Mesendoderm (in vitro differentiated cells): ENCODE measurements around the gene BLOC1S5.

Source experiments
- DNase-seq: peaks from one replicate; pipeline ENCODE4 v3.0.0; 2013
- H2AK5ac ChIP-seq: 2 replicates; pipeline ENCODE4 v1.6.1; 2013; ENCODE audit warnings: low read length, inconsistent platforms
- H2BK120ac ChIP-seq: 2 replicates; pipeline ENCODE4 v1.6.1; 2013; ENCODE audit warnings: low read depth, mild to moderate bottlenecking, low read length, moderate library complexity, mixed read lengths
- H2BK15ac ChIP-seq: replicated peaks from 2 replicates; pipeline ENCODE4 v1.6.1; 2013; ENCODE audit warnings: low read depth, mild to moderate bottlenecking, moderate library complexity
- H2BK5ac ChIP-seq: 2 replicates; pipeline ENCODE4 v1.6.1; 2013; ENCODE audit warnings: low read length, inconsistent platforms
- H3K18ac ChIP-seq: 2 replicates; pipeline ENCODE4 v1.6.1; 2013; ENCODE audit warnings: mild to moderate bottlenecking, low read length, mixed read lengths
- H3K23ac ChIP-seq: one replicate; pipeline ENCODE4 v1.6.1; 2013; ENCODE audit warnings: low read length
- H3K27ac ChIP-seq: 2 replicates; pipeline ENCODE4 v1.5.1; 2013; ENCODE audit warnings: low read depth, mild to moderate bottlenecking, inconsistent platforms, low read length, moderate library complexity
- H3K27me3 ChIP-seq: 2 replicates; pipeline ENCODE4 v1.6.1; 2013; ENCODE audit warnings: low read length, control low read depth, mild to moderate bottlenecking, inconsistent platforms; ENCODE audit not compliant: insufficient read depth, poor library complexity
- H3K36me3 ChIP-seq: 2 replicates; pipeline ENCODE4 v1.6.1; 2013; ENCODE audit warnings: low read length, inconsistent platforms; ENCODE audit not compliant: control insufficient read depth, insufficient read depth
- H3K4ac ChIP-seq: one replicate; pipeline ENCODE4 v1.6.1; 2013; ENCODE audit warnings: low read depth, mild to moderate bottlenecking, low read length, moderate library complexity
- H3K4me1 ChIP-seq: 2 replicates; pipeline ENCODE4 v1.6.1; 2013; ENCODE audit warnings: low read depth, low read length, inconsistent platforms; ENCODE audit not compliant: control insufficient read depth
- H3K4me2 ChIP-seq: 2 replicates; pipeline ENCODE4 v1.6.1; 2013; ENCODE audit warnings: low read length
- H3K4me3 ChIP-seq: 2 replicates; pipeline ENCODE4 v1.5.1; 2013; ENCODE audit warnings: mild to moderate bottlenecking, low read length
- H3K56ac ChIP-seq: one replicate; pipeline ENCODE4 v1.6.1; 2013; ENCODE audit warnings: low read length
- H3K79me1 ChIP-seq: 2 replicates; pipeline ENCODE4 v1.6.1; 2013; ENCODE audit warnings: low read length, inconsistent platforms
- H3K79me2 ChIP-seq: 2 replicates; pipeline ENCODE4 v1.6.1; 2013; ENCODE audit warnings: mild to moderate bottlenecking, low read length; ENCODE audit not compliant: control insufficient read depth, insufficient read depth
- H3K9ac ChIP-seq: 2 replicates; pipeline ENCODE4 v1.6.1; 2013; ENCODE audit warnings: low read length, inconsistent platforms
- H4K5ac ChIP-seq: one replicate; pipeline ENCODE4 v1.6.1; 2013; ENCODE audit warnings: low read length
- H4K8ac ChIP-seq: one replicate; pipeline ENCODE4 v1.6.1; 2013; ENCODE audit warnings: low read depth, mild to moderate bottlenecking, control low read depth, low read length, moderate library complexity
- WGBS: extraction: QIAGEN DNeasy Blood & Tissue Kit; methylation state at CpG from one replicate; pipeline ENCODE4 v1.1.7; 2013; ENCODE audit warnings: low lambda C conversion rate, missing lambda C conversion rate; ENCODE audit not compliant: insufficient coverage; ENCODE audit errors: extremely low coverage; 5-methylcytosine and 5-hydroxymethylcytosine counted together

Gene BLOC1S5

DNA sequence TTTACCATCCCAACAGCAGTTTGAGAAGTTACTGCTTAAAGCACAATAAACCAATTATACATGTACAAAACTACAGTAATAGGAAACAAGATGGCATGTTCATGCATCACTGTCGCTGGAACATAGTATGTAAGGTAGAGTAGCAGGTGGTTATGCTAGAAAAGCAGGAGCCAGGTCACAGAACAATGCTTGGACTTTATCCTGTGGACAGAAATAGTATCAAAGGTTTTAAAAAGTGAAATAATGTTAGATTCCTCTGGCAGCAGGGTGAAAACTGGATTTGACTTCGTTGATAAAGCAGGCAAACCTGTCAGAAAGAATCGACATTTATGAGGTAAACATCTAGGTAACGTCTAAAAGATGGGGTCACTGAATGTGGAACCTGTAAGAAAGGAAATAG is 2.5 kb downstream of the BLOC1S5 start:
- no CpG with 5 or more reads among the region's 4 CpGs for WGBS
- H3K4me2 ChIP-seq: no peak overlapping the region
- H3K4ac ChIP-seq: no peak overlapping the region

DNA sequence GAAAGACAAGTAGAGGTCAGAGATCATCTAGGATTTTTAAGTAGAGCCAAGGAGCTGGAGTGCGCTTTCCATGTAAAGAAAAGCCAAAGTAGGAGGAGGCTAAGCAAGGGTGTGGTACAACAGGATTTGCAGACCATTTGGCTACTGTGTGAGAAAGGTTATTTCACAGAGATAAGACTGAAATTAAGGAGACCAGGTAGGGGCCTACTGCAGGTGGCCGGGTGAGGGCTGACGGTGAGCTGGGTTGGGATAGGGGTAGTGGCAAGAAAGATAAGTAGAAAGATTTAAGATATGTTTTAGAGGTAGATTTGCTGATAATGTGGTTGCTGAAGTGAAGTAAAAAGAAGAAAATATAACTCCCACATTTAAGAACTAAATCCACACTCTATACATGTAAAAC is 3.8 kb downstream of the BLOC1S5 start:
- no peak overlapping the region for H2BK15ac ChIP-seq
- H2AK5ac ChIP-seq: no peak overlapping the region

More for the DNA sequence above, 2.5 kb downstream of the BLOC1S5 start:
- H3K23ac ChIP-seq: no peak overlapping the region
- H3K27ac ChIP-seq: no peak overlapping the region
- no peak overlapping the region for H2BK5ac ChIP-seq
- no peak overlapping the region for H4K8ac ChIP-seq
- H3K4me3 ChIP-seq: no peak overlapping the region
- no peak overlapping the region for H3K56ac ChIP-seq
- no peak overlapping the region for H2AK5ac ChIP-seq
- no peak overlapping the region for H4K5ac ChIP-seq
- no peaks in the 10 kb centered on the region for H3K27me3 ChIP-seq
- H3K9ac ChIP-seq: no peak overlapping the region
- H2BK15ac ChIP-seq: no peak overlapping the region
- no peak overlapping the region for H2BK120ac ChIP-seq
- H3K79me1 ChIP-seq: no peaks in the 10 kb centered on the region
- H3K36me3 ChIP-seq: no peaks in the 10 kb centered on the region
- no peak for DNase-seq
- no peak overlapping the region for H3K18ac ChIP-seq
- H3K79me2 ChIP-seq: no peaks in the 10 kb centered on the region
- H3K4me1 ChIP-seq: no peaks in the 10 kb centered on the region

DNA sequence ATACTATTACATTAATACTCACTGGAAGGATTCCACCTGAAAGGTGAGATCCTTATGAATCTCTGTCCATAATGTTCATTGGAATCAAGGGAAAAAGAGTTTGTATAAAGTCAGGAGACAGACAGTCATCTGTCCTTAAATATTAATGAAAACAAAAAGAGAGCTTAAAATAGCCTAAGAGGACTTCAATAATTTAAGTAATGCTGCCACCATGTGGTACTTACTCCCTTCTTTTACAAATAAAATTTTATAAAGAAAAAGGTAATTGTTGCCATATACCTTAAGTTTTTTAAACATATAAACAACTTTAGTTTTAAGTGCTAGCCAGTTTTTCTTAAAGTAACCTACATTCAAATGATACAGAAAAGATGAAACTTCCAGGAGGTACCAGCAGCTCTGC is 5.1 kb downstream of the BLOC1S5 start:
- no peak for DNase-seq
- no peak overlapping the region for H2BK5ac ChIP-seq
- H2AK5ac ChIP-seq: no peak overlapping the region
- no peaks in the 10 kb centered on the region for H3K36me3 ChIP-seq
- H3K79me1 ChIP-seq: no peaks in the 10 kb centered on the region
- no peak overlapping the region for H3K27ac ChIP-seq
- H2BK120ac ChIP-seq: no peak overlapping the region
- no peak overlapping the region for H4K5ac ChIP-seq
- no peak overlapping the region for H3K4me2 ChIP-seq
- no peak overlapping the region for H3K56ac ChIP-seq
- no peak overlapping the region for H3K18ac ChIP-seq
- no peaks in the 10 kb centered on the region for H3K4me1 ChIP-seq
- no peak overlapping the region for H3K23ac ChIP-seq
- no peak overlapping the region for H3K9ac ChIP-seq
- H3K27me3 ChIP-seq: no peaks in the 10 kb centered on the region
- H4K8ac ChIP-seq: no peak overlapping the region
- no peak overlapping the region for H3K4me3 ChIP-seq
- H2BK15ac ChIP-seq: no peak overlapping the region
- no peak overlapping the region for H3K4ac ChIP-seq
- H3K79me2 ChIP-seq: no peaks in the 10 kb centered on the region

More for the DNA sequence above, 3.8 kb downstream of the BLOC1S5 start:
- Histone ChIP-seq H4K5ac (no peak overlapping the region), H3K23ac (no peak overlapping the region), H3K36me3 (no peaks in the 10 kb centered on the region), H3K9ac (no peak overlapping the region), H3K18ac (no peak overlapping the region), H3K27ac (no peak overlapping the region), H3K27me3 (no peaks in the 10 kb centered on the region), H3K79me2 (no peaks in the 10 kb centered on the region), H2BK120ac (no peak overlapping the region), H3K4me1 (no peaks in the 10 kb centered on the region), H3K56ac (no peak overlapping the region), H3K4ac (no peak overlapping the region), H2BK5ac (no peak overlapping the region), H3K4me2 (no peak overlapping the region), H3K4me3 (no peak overlapping the region), H4K8ac (no peak overlapping the region), H3K79me1 (no peaks in the 10 kb centered on the region)
- DNase-seq: no peak
- WGBS: no CpG with 5 or more reads among the region's 3 CpGs

DNA sequence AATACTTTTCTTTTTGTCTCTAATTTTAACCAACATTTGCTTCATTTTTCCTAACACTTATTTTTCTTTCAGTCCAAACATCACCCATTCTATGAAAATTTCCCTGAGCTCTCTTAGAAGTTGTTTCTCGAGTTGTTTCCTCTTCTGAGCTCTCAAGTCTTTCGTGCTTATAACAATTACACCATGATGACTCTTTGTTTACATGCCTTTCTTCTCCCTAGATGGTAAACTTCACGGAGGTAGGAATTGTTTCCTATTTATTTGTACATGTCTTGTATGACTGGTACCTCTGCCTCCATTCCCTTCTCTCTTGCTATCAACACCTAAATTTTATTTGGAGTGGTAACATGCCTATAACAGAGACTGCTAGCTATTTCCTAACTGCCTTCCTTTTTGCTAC is 6.4 kb downstream of the BLOC1S5 start:
- Histone ChIP-seq H3K18ac (no peak overlapping the region), H3K79me2 (no peaks in the 10 kb centered on the region), H3K27ac (no peak overlapping the region), H3K27me3 (no peaks in the 10 kb centered on the region), H3K4me2 (no peak overlapping the region), H4K5ac (no peak overlapping the region), H2BK5ac (no peak overlapping the region), H2BK15ac (no peak overlapping the region), H3K79me1 (no peaks in the 10 kb centered on the region), H4K8ac (no peak overlapping the region), H2AK5ac (no peak overlapping the region), H3K56ac (no peak overlapping the region), H3K4me3 (no peak overlapping the region), H3K36me3 (no peaks in the 10 kb centered on the region), H3K4ac (no peak overlapping the region), H3K4me1 (no peaks in the 10 kb centered on the region), H3K23ac (no peak overlapping the region), H2BK120ac (no peak overlapping the region), H3K9ac (no peak overlapping the region)
- WGBS: no CpG with 5 or more reads among the region's 3 CpGs
- no peak for DNase-seq

DNA sequence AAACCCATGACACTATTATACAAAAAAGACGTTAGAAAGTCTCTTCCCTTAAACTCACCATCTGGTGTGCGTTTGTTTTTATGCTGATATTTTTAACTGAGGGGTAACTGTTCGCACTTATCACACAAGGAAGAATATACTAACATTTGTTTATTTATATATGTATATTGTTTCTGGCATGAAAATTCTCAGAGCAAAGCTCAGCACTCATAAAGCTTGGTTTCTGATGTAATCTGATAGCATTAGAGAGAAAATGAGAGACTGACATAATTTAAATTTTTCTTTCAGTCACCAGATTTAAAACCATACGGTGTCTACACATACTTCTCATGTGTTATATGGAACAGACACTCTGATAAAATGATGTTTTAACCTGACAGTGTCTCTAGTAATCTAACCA is 6.9 kb downstream of the BLOC1S5 start:
- Histone ChIP-seq H3K27ac (no peak overlapping the region), H3K18ac (no peak overlapping the region), H3K9ac (no peak overlapping the region), H3K56ac (no peak overlapping the region), H3K79me2 (no peaks in the 10 kb centered on the region), H2BK120ac (no peak overlapping the region), H3K36me3 (no peaks in the 10 kb centered on the region), H3K27me3 (no peaks in the 10 kb centered on the region), H4K5ac (no peak overlapping the region), H2BK5ac (no peak overlapping the region), H3K4me2 (no peak overlapping the region), H3K4ac (no peak overlapping the region), H3K4me3 (no peak overlapping the region), H2AK5ac (no peak overlapping the region), H2BK15ac (no peak overlapping the region), H3K79me1 (no peaks in the 10 kb centered on the region), H4K8ac (no peak overlapping the region), H3K4me1 (no peaks in the 10 kb centered on the region), H3K23ac (no peak overlapping the region)
- no CpG with 5 or more reads among the region's 4 CpGs for WGBS
- DNase-seq: no peak

DNA sequence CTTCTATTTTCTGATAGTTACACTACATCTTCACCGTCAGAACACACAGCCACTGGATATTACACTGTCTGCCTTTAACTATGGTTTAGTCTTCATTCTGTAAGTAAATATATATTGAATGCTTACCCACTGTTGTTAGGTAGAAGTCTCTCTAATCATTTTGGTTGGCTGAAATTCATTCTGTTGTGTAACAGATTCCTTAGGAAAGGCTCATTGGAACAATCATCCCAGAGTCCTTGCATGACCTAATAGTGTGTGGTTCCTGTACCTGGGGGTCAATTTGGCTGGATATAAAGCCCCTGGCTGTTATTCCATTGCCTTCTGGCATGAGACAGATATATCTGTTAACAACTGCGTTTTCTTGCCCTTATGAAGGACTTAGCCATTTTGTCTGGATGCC is 9.9 kb downstream of the BLOC1S5 start:
- no peak overlapping the region for H4K5ac ChIP-seq
- no peak overlapping the region for H2BK15ac ChIP-seq
- no peak overlapping the region for H2BK5ac ChIP-seq
- no CpG with 5 or more reads among the region's 2 CpGs for WGBS
- no peak overlapping the region for H3K18ac ChIP-seq
- H3K27me3 ChIP-seq: no peaks in the 10 kb centered on the region
- H3K79me1 ChIP-seq: no peaks in the 10 kb centered on the region
- no peak overlapping the region for H2AK5ac ChIP-seq
- no peak overlapping the region for H3K9ac ChIP-seq
- no peaks in the 10 kb centered on the region for H3K36me3 ChIP-seq
- no peaks in the 10 kb centered on the region for H3K79me2 ChIP-seq
- no peak overlapping the region for H2BK120ac ChIP-seq
- H3K23ac ChIP-seq: no peak overlapping the region
- no peak overlapping the region for H3K27ac ChIP-seq
- no peak overlapping the region for H3K4me3 ChIP-seq
- H3K56ac ChIP-seq: no peak overlapping the region
- no peak overlapping the region for H3K4me2 ChIP-seq
- no peak overlapping the region for H4K8ac ChIP-seq
- H3K4me1 ChIP-seq: no peaks in the 10 kb centered on the region
- no peak overlapping the region for H3K4ac ChIP-seq
- no peak for DNase-seq
